ENCODE data around the gene PLSCR5. TPM values are rescaled to one million over a fixed set of nuclear protein-coding genes. Genes with fewer than 3 reads are reported as not detected.

Gene PLSCR5
- total RNA-seq: not detected in 2 replicates
- not detected in 2 replicates for polyA plus RNA-seq
- not detected in 2 replicates for polyA plus RNA-seq (2012)
- polyA minus RNA-seq (ENCODE audit: low replicate concordance): not detected in 2 replicates

GRCh38 chr3:146605106-146605505 is at the start of gene PLSCR5:
Gene PLSCR5, minus strand, starts transcription at chr3:146605346. Its CDS starts 134 bp downstream, at chr3:146605212.
- Histone ChIP-seq H3K27ac (ENCODE audit: insufficient read depth, low read length) (no peak within 1 kb of the TSS), H3K4me3 (replicated peaks in 1 of 4; ENCODE audit: control extremely low read depth in 1 of 4, insufficient read depth in 1 of 4, low read depth in 3 of 4, low read length in 4 of 4) (no peak within 1 kb of the TSS), H3K9ac (ENCODE audit: insufficient read depth, low read length) (no peak within 1 kb of the TSS), H4K20me1 (ENCODE audit: control insufficient read depth, extremely low read depth, insufficient read depth, low read length) (no peaks in the 10 kb centered on the region), H3K27me3 (ENCODE audit: control insufficient read depth, insufficient read depth, low read length) (no peaks in the 10 kb centered on the region), H3K79me2 (ENCODE audit: control insufficient read depth, insufficient read depth, low read length) (no peaks in the 10 kb centered on the region), H3K4me1 (ENCODE audit: control insufficient read depth, extremely low read depth, insufficient read depth, low read length) (no peaks in the 10 kb centered on the region), H3K36me3 (ENCODE audit: control insufficient read depth, insufficient read depth, low read length) (no peaks in the 10 kb centered on the region), H2AFZ (ENCODE audit: low read length) (no peak within 1 kb of the TSS), H3K4me2 (ENCODE audit: extremely low read depth, insufficient read depth, low read length) (no peak within 1 kb of the TSS), H3K9me3 (ENCODE audit: control insufficient read depth, insufficient read depth, low read depth, low read length) (no peaks in the 10 kb centered on the region)
- no peak for DNase-seq (ENCODE audit: low read depth in 2 of 2)
- TF ChIP-seq EZH2 (IDR thresholded peaks at IDR 0.05; ENCODE audit: low read length, missing control alignments): no peak
- TF ChIP-seq CTCF (conservative IDR thresholded peaks at IDR 0.05 in 1 of 2, IDR thresholded peaks at IDR 0.05 in 1 of 2; ENCODE audit: low read depth in 1 of 2, low read length in 2 of 2): no peak

GRCh38 chr3:146653978-146654377 is 48.8 kb upstream of the PLSCR5 start:
- H4K20me1 ChIP-seq (ENCODE audit: control insufficient read depth, extremely low read depth, insufficient read depth, low read length): no peaks in the 10 kb centered on the region
- H3K4me2 ChIP-seq (ENCODE audit: extremely low read depth, insufficient read depth, low read length): no peak overlapping the region
- H3K79me2 ChIP-seq (ENCODE audit: control insufficient read depth, insufficient read depth, low read length): no peaks in the 10 kb centered on the region
- no peak for DNase-seq (ENCODE audit: low read depth in 2 of 2)
- H3K9me3 ChIP-seq (ENCODE audit: control insufficient read depth, insufficient read depth, low read depth, low read length): no peaks in the 10 kb centered on the region
- H2AFZ ChIP-seq (ENCODE audit: low read length): no peak overlapping the region
- H3K9ac ChIP-seq (ENCODE audit: insufficient read depth, low read length): no peak overlapping the region
- H3K27me3 ChIP-seq (ENCODE audit: control insufficient read depth, insufficient read depth, low read length): no peaks in the 10 kb centered on the region
- TF ChIP-seq EZH2 (IDR thresholded peaks at IDR 0.05; ENCODE audit: low read length, missing control alignments) (no peak), CTCF (conservative IDR thresholded peaks at IDR 0.05 in 1 of 2, IDR thresholded peaks at IDR 0.05 in 1 of 2; ENCODE audit: low read depth in 1 of 2, low read length in 2 of 2) (no peak)
- no peaks in the 10 kb centered on the region for H3K36me3 ChIP-seq (ENCODE audit: control insufficient read depth, insufficient read depth, low read length)
- H3K27ac ChIP-seq (ENCODE audit: insufficient read depth, low read length): no peak overlapping the region
- H3K4me1 ChIP-seq (ENCODE audit: control insufficient read depth, extremely low read depth, insufficient read depth, low read length): no peaks in the 10 kb centered on the region
- H3K4me3 ChIP-seq (replicated peaks in 1 of 4; ENCODE audit: control extremely low read depth in 1 of 4, insufficient read depth in 1 of 4, low read depth in 3 of 4, low read length in 4 of 4): no peak overlapping the region

DNA sequence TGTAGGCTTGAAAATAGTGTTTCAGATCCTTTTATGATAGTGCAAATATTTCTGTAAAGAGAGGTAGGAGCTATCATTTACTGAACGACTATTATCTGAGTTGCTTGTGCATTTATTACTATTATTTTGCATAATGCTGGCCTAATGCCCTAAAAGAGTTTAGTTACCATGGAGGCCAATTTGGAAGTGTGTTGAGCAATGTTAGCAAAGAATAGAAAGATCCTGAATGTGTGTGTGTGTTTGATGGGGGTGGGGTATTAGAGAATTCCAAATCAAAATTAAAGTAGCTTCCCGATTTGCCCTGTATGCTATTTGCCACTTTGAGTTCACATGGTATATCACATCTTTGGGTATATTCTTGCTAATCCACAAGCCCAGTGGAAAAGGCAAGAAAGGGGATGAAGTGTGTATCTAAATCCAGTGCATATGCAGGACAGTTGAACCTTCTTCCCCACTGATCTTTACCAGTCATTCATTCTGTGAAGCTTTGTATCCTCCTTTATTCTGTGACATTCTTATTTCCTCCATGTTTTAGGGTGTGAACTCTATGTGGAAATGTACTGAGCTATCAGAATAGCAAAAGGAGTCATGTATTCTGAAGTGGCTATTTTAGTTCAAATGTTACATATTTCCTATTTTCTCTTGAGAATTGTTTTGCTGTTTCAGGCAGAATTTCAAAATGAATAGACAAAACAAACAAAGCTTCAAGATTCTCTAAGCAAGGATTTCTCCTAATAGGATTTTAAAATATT is 45.7 kb upstream of the PLSCR5 start:
- no peak for TF ChIP-seq CTCF (conservative IDR thresholded peaks at IDR 0.05 in 1 of 2, IDR thresholded peaks at IDR 0.05 in 1 of 2; ENCODE audit: low read depth in 1 of 2, low read length in 2 of 2)
- TF ChIP-seq EZH2 (IDR thresholded peaks at IDR 0.05; ENCODE audit: low read length, missing control alignments): no peak
- Histone ChIP-seq H3K9ac (ENCODE audit: insufficient read depth, low read length) (no peak overlapping the region), H3K27me3 (ENCODE audit: control insufficient read depth, insufficient read depth, low read length) (no peaks in the 10 kb centered on the region), H2AFZ (ENCODE audit: low read length) (no peak overlapping the region), H3K4me3 (replicated peaks in 1 of 4; ENCODE audit: control extremely low read depth in 1 of 4, insufficient read depth in 1 of 4, low read depth in 3 of 4, low read length in 4 of 4) (no peak overlapping the region), H3K9me3 (ENCODE audit: control insufficient read depth, insufficient read depth, low read depth, low read length) (no peaks in the 10 kb centered on the region), H3K4me1 (ENCODE audit: control insufficient read depth, extremely low read depth, insufficient read depth, low read length) (no peaks in the 10 kb centered on the region), H3K4me2 (ENCODE audit: extremely low read depth, insufficient read depth, low read length) (no peak overlapping the region), H3K79me2 (ENCODE audit: control insufficient read depth, insufficient read depth, low read length) (no peaks in the 10 kb centered on the region), H3K27ac (ENCODE audit: insufficient read depth, low read length) (no peak overlapping the region), H4K20me1 (ENCODE audit: control insufficient read depth, extremely low read depth, insufficient read depth, low read length) (no peaks in the 10 kb centered on the region), H3K36me3 (ENCODE audit: control insufficient read depth, insufficient read depth, low read length) (no peaks in the 10 kb centered on the region)
- no peak for DNase-seq (ENCODE audit: low read depth in 2 of 2)

Measured in fibroblast of lung (primary cell).